H4 (cell line): Measurements from ENCODE around the gene POU5F1. TPM values are rescaled to one million over a fixed set of nuclear protein-coding genes. Genes with fewer than 3 reads are reported as not detected.
"Not testable (repeated sequence)": the region's sequence is repeated elsewhere in the genome, so short reads cannot be mapped to it uniquely, and the experiment has no call there.

Experiments
- DNase-seq: peaks from one replicate; pipeline ENCODE4 v3.0.0-alpha.2; 2015; ENCODE audit warnings: low spot score
- total RNA-seq: library from RNA; depleted of rRNA; stranded (reverse); fragments of >200 nt; shearing (Covaris generic); gene quantifications from 2 replicates; pipeline ENCODE4 v1.2.3, GENCODE V29; 2014

POU5F1 gene
- total RNA-seq, 1 experiment from 2014 or later, result not detected

- no peak for DNase-seq
Observed at GRCh38 chr6:31190488-31190887, 20.0 kb upstream of the POU5F1 start.

- not testable (repeated sequence) for DNase-seq
Observed at GRCh38 chr6:31189223-31189622, 18.7 kb upstream of the POU5F1 start.

GRCh38 chr6:31187780-31188194 is 17.3 kb upstream of the POU5F1 start:
- no peak for DNase-seq

GRCh38 chr6:31186052-31186734 is 15.7 kb upstream of the POU5F1 start:
- no peak for DNase-seq

DNA sequence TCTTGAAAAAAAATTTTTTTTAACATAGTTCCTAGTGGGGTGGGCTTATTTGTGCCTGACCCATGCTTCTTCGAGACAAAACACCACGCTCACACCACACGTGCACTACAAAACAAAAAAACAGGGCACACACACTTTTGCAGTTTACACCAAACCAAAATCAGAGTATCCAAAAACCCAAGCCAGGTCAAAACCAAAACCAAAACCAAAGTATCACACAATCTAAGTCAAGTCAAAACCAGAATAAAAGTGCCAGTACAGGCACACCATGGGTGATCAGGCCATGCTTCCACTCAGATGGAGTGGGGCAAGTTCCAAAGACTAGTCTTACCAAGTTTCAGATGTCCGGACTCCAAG is 15.2 kb upstream of the POU5F1 start:
- DNase-seq, result not testable (repeated sequence)

- DNase-seq, result not testable (repeated sequence)
Observed at GRCh38 chr6:31183859-31184258, 13.4 kb upstream of the POU5F1 start.

DNA sequence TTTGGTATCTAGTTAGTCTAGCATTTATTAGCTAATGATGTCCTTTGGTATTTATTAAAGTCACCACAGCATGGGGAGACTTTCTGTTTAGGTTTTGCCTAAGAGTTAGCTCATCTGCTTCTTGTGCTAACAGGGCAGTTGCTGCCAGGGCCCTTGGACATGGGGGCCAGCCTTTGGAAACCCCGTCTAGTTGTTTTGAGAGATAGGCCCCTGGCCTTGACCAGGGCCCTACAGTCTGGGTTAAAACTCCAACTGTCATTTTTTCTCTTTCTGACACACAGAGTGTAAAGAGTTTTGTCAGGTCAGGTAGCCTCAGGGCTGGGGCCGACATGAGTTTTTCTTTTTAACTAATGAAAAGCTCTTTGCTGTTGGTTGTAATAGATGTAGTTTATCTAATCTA is 12.8 kb upstream of the POU5F1 start:
- DNase-seq, result not testable (repeated sequence)

DNA sequence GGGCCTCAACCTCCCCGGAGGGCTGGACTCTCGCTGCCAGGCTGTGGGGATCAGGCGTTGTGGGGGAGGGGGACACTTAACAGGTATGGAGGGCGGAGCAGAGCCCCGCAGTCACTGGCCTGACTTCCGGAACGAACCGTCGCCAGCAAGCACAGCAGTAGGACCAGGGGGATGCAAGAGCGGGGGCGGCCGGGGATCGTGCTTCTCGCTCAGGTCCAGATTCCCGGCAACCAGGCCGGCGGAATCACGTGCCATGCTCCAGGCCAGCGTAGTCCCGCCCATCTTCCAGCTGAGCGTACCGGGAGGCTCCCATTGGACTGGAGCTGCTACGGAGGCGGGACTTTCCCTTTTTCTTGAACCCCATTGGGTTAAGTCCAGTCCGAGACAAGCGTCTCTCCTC is 10.0 kb upstream of the POU5F1 start:
- no peak for DNase-seq

DNA sequence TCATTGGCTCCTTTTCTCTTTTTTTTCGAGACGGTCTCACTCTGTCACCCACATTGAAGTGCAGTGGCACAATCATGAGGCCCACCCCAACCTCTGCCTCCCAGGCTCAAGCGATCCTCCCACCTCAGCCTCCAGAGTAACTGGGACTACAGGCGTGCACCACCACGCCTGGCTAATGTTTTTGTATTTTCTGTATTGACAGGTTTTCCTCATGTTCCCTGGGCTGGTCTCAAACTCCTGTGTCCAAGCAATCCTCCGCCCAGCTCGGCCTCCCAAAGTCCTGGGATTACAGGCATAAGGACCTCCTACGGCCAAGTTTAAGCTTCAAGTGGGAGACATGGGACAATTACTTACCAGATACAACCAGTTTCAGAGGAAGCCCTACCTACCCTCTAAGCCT is 9.4 kb upstream of the POU5F1 start:
- DNase-seq, result no peak

GRCh38 chr6:31179042-31179386 is 8.5 kb upstream of the POU5F1 start:
- DNase-seq, result no peak

- DNase-seq, result no peak
Observed at GRCh38 chr6:31178143-31179041, 7.9 kb upstream of the POU5F1 start.

- DNase-seq, result peak; percentile 21
Observed at GRCh38 chr6:31175971-31176370, 5.5 kb upstream of the POU5F1 start.

DNA sequence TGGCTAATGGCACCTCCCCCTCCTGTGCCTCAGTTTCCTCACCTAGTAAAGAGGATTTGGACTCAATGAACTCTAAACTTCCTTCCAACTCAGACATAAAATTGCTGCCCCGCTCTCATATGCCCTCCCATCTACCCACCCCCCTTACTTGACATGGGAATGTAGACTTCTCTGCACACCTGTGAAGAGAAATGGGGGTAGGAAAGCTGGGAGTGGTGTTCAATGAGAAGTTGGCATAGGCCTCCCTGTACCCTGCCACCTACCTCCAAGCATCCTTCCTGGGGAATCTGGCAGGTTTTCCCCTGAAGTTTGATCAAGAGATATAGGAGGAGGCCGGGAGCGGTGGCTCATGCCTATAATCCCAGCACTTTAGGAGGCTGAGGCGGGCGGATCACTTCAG is 3.9 kb upstream of the POU5F1 start:
- DNase-seq, result no peak

DNA sequence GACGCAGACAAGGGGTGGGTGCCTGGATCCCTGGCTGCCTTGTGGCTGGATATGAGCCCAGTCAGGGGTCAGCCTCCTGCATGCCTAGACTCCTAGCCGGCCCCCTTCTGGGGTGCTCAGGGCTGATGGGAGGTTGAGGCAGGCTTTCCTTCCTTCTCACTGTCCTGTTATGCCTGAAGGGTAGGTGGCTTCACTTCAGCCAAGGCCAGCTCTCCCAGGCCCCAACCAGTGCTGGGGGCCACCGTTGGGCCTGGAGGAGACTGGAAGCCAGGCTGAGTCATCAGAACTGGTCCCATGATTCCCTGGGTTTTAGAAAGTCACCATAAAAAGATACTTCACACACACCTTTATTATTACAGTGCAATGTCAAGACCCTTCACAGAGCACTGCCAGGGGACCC is 2.9 kb upstream of the POU5F1 start:
- no peak for DNase-seq

- DNase-seq, result no peak
Observed at GRCh38 chr6:31172973-31173384, 2.5 kb upstream of the POU5F1 start.

GRCh38 chr6:31171931-31172905 is 1.7 kb upstream of the POU5F1 start:
- DNase-seq, result no peak

- DNase-seq, result no peak
Observed at GRCh38 chr6:31170987-31171671, 647 bp upstream of the POU5F1 start.

DNA sequence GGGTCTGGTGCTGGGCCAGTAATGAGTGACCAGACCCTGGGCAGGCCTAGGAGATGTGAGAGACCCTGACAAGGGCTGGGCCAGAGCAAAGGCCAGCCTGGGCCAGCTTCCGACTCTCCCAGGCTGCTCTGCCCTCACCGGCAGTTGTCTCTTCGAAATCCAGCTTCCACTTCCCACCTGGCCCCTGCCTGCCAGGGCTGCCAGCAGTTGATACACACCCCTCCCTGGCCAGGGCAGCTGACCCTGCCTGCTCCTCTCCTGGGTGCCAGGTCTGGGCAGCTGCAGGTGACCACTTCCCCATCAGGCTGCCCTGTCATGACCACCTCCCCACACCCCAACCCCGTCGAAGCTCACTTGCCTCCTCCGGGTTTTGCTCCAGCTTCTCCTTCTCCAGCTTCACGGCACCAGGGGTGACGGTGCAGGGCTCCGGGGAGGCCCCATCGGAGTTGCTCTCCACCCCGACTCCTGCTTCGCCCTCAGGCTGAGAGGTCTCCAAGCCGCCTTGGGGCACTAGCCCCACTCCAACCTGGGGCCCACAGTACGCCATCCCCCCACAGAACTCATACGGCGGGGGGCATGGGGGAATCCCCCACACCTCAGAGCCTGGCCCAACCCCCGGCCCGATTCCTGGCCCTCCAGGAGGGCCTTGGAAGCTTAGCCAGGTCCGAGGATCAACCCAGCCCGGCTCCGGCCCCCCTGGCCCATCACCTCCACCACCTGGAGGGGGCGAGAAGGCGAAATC is 453 bp downstream of the POU5F1 start:
- not testable (repeated sequence) for DNase-seq

DNA sequence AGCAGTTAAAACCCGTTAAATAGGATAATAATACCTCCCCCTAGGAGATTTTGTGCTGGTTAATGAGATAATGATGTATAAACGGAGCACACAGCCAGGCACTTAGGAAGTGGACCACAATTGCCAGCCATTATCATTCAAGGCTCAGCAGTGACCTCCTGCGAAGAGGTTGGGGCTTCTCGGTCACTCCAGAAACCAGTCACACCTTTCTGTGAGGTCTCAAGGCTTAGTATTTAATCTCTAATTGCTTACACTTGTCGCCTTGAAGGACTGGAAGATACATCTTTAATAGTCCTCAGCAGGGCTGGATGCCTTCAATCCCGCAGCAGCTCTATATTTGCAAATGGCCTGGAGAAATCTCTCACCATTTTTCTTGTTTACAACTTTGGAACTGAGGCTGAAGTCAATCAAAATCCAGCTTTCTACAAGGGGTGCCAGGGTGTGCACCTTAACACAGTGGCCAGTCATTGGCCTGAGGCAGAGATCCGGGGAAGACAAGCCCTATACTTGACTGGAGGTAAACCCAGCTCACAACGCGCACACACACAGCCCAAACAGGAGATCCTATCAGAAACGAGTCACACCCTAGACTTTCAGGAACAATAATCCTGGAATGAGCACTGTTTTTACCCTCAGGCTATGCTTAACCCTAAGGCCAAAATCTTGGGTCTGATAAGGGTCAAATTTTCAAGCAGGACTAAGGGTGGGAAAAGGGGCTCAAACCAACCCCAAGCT is 1.2 kb downstream of the POU5F1 start:
- no peak for DNase-seq

- no peak for DNase-seq
Observed at GRCh38 chr6:31168606-31169005, 1.9 kb downstream of the POU5F1 start.
